ENCODE data around the gene NUDT4.

DNA sequence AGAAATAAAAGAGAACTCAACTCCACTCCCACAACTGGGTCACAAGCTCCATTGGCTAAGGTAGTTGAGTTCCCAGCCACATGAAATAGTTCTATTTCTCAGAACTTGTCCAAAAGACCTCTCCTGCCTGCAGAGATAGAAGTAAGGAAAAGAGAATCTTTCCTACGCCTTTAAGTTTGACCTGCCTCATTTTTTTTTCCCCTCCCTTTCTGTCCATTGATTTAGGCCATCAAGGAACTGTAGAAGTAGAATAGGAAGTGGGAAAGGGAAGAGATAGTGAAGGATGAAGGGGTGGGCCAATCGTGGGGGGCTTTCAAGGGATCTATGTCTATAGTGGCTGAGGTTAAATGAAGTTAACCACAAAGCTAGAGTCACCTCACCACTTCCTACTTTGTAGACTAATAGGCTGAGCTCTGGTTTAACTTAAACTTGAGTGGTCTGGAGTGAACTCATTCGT, 13.9 kb upstream of the NUDT4 start:
- no peak for TF ChIP-seq GATA2 (IDR thresholded peaks at IDR 0.05; ENCODE audit: low read depth, low read length)
- no peak for TF ChIP-seq GATA3 (IDR thresholded peaks at IDR 0.05; ENCODE audit: low read depth, low read length)
